Nephron (organoid): ENCODE data around the gene TERB1.

Experiments used
- H3K27ac Mint-ChIP-seq, 3 experiments: 2 replicates each; pipeline ENCODE4 v1.8.0; 2020; ENCODE audit warnings: mixed read lengths in 3 of 3, mild to moderate bottlenecking in 2 of 3, moderate library complexity in 1 of 3
- H3K27me3 Mint-ChIP-seq: 2 replicates; pipeline ENCODE4 v1.8.0; 2021; ENCODE audit warnings: low read depth, mild to moderate bottlenecking, moderate library complexity, mixed read lengths
- H3K36me3 Mint-ChIP-seq: 2 replicates; pipeline ENCODE4 v1.8.0; 2020; ENCODE audit warnings: low read depth, mixed read lengths
- H3K4me1 Mint-ChIP-seq: 2 replicates; pipeline ENCODE4 v1.8.0; 2020; ENCODE audit warnings: mixed read lengths
- H3K4me3 Mint-ChIP-seq, 3 experiments: 2 replicates each; pipeline ENCODE4 v1.8.0; 2020; ENCODE audit warnings: mild to moderate bottlenecking in 3 of 3, mixed read lengths in 3 of 3, moderate library complexity in 2 of 3
- H3K9me3 Mint-ChIP-seq: 2 replicates; pipeline ENCODE4 v1.8.0; 2020; ENCODE audit warnings: mixed read lengths
- CTCF ChIP-seq, 3 experiments: fragments of 200-600 bp; sonication (generic); IDR thresholded peaks; one replicate each; pipeline ENCODE4 v1.5.0; 2021; ENCODE audit warnings: antibody characterized with exemption in 3 of 3; ENCODE audit not compliant: unreplicated experiment in 3 of 3

The TERB1 gene

GRCh38 chr16:66705790-66706505 is 95.4 kb downstream of the TERB1 start:
- H3K4me1 Mint-ChIP-seq: no peaks in the 10 kb centered on the region
- no peak for TF ChIP-seq CTCF (IDR thresholded peaks at IDR 0.05; ENCODE audit: unreplicated experiment in 3 of 3)
- H3K36me3 Mint-ChIP-seq: no peaks in the 10 kb centered on the region
- H3K27me3 Mint-ChIP-seq: peaks cover 3% of the 10 kb centered on the region
- no peak overlapping the region for H3K27ac Mint-ChIP-seq
- H3K4me3 Mint-ChIP-seq: no peak overlapping the region
- H3K9me3 Mint-ChIP-seq: peaks cover 2% of the 10 kb centered on the region
